Airway epithelial cell (primary cell): ENCODE measurements around the gene SLC40A1. TPM values are rescaled to one million over a fixed set of nuclear protein-coding genes. Genes with fewer than 3 reads are reported as not detected.

Experiments
- total RNA-seq: library from RNA; depleted of rRNA; stranded (reverse); fragments of >200 nt; gene quantifications from 2 replicates; pipeline ENCODE4 v1.2.3, GENCODE V29; 2015

Gene SLC40A1, protein sequence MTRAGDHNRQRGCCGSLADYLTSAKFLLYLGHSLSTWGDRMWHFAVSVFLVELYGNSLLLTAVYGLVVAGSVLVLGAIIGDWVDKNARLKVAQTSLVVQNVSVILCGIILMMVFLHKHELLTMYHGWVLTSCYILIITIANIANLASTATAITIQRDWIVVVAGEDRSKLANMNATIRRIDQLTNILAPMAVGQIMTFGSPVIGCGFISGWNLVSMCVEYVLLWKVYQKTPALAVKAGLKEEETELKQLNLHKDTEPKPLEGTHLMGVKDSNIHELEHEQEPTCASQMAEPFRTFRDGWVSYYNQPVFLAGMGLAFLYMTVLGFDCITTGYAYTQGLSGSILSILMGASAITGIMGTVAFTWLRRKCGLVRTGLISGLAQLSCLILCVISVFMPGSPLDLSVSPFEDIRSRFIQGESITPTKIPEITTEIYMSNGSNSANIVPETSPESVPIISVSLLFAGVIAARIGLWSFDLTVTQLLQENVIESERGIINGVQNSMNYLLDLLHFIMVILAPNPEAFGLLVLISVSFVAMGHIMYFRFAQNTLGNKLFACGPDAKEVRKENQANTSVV
- total RNA-seq = 0.79 and 0.99 TPM in 2 replicates

DNA sequence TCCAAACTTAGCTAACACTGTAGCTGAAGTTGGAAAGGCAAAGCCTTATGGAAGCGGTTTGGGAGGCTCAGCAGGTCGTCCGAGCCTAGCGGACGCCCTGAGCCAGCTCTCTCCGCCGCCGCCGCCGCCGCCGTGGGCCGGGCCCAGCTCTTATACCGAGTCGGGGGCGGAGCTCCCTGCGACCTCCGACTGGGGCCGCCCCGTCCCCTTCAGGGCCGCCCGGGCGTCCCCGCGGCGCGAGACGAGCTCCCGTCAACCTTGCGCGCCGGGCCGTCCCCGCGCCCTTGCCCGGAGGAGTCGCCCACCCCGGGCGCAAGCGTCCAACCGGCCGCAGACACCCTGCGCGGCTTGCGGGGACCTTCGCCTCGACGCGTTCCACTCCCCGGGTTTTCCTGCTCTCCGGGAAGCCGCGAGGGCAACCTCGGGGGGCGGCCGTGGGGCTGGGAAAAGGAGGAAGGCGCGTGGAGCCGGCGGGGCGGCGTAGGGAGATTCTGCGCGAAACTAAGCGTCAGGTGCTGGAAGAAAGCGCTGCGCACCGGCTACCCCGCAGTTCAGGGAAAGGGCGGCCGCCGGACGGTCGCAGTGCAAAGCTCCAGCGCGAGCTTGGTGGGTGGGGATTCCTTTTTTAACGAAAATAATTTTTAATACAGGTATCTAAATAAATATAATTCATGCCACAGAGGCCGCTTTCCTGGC is at the start of gene SLC40A1:
Gene SLC40A1 (minus strand): TSS at position 129 of the 696 bp plus-strand sequence. CDS start 326 bp downstream, outside the sequence.

Other genes starting within 250 kb of the SLC40A1 start
- gene WDR75, start 139.3 kb downstream of the SLC40A1 start, total RNA-seq = 36.6 and 42.1 TPM in 2 replicates
- 19.3 and 28.9 TPM in 2 replicates for gene ASNSD1, start 80.7 kb upstream of the SLC40A1 start, total RNA-seq
- gene ANKAR, start 93.9 kb upstream of the SLC40A1 start, total RNA-seq = 0.78 and 1.6 TPM in 2 replicates
- gene OSGEPL1, start 182.0 kb upstream of the SLC40A1 start, total RNA-seq = 7.1 and 12.4 TPM in 2 replicates
- gene ORMDL1, start 203.6 kb upstream of the SLC40A1 start, total RNA-seq = 22.0 and 30.5 TPM in 2 replicates
- 16.4 and 18.5 TPM in 2 replicates for gene PMS1, start 203.7 kb upstream of the SLC40A1 start, total RNA-seq